GM21423 (cell line): ENCODE results near the gene MSH6.
"Not testable (repeated sequence)": the region's sequence is repeated elsewhere in the genome, so short reads cannot be mapped to it uniquely, and the experiment has no call there.

Experiments
- ATAC-seq: cut with Tn5 transposase; IDR thresholded peaks from one replicate; pipeline ENCODE4 v1.9.1; 2021; ENCODE audit warnings: mild to moderate bottlenecking, moderate library complexity; ENCODE audit not compliant: unreplicated experiment

The MSH6 gene

GRCh38 chr2:47838249-47838648 lies 55.3 kb downstream of the MSH6 start:
- no peak for ATAC-seq

GRCh38 chr2:47838686-47839085 lies 55.7 kb downstream of the MSH6 start:
- ATAC-seq = no peak

GRCh38 chr2:47842846-47843245 lies 59.9 kb downstream of the MSH6 start:
- ATAC-seq = no peak

- no peak for ATAC-seq
These were observed 60.5 kb downstream of the MSH6 start for GRCh38 chr2:47843407-47843806.

- ATAC-seq = no peak
These were observed 61.2 kb downstream of the MSH6 start for GRCh38 chr2:47844162-47844561.

- no peak for ATAC-seq
These were observed 66.4 kb downstream of the MSH6 start for GRCh38 chr2:47849368-47849767.

GRCh38 chr2:47850198-47850597 lies 67.3 kb downstream of the MSH6 start:
- no peak for ATAC-seq

GRCh38 chr2:47853067-47853777 lies 70.3 kb downstream of the MSH6 start:
- ATAC-seq = not testable (repeated sequence)
